Upper lobe of left lung (tissue), 6 donors: ENCODE results near the gene MAPKBP1. TPM values are rescaled to one million over a fixed set of nuclear protein-coding genes. Genes with fewer than 3 reads are reported as not detected.

Experiments
- ATAC-seq, 2 donors: fragments of 200-7000 bp; cut with Tn5 transposase; one replicate each; pipeline ENCODE4 v1.9.1; 2022; ENCODE audit warnings: mild to moderate bottlenecking in 2 of 2, moderate library complexity in 2 of 2; ENCODE audit not compliant: low FRiP score in 2 of 2
- DNase-seq, 2 donors: peaks; one replicate each; pipeline ENCODE4 v3.0.0-alpha.2; 2019 to 2020
- H3K27ac ChIP-seq, 4 donors: fragments of 200-600 bp; sonication (generic); one replicate each; pipeline ENCODE4 v1.5.1; 2016 to 2019
- H3K27me3 ChIP-seq, 4 donors: fragments of 200-600 bp; sonication (generic); one replicate each; pipeline ENCODE4 v1.5.1; 2017 to 2019
- H3K36me3 ChIP-seq, 4 donors: fragments of 200-600 bp; sonication (generic); one replicate each; pipeline ENCODE4 v1.5.1; 2016 to 2019
- H3K4me1 ChIP-seq, 4 donors: fragments of 200-600 bp; sonication (generic); one replicate each; pipeline ENCODE4 v1.5.1; 2018 to 2019
- H3K4me3 ChIP-seq, 4 donors: fragments of 200-600 bp; sonication (generic); one replicate each; pipeline ENCODE4 v1.5.1; 2017 to 2019; ENCODE audit warnings: mild to moderate bottlenecking in 2 of 4, moderate library complexity in 1 of 4
- H3K9me3 ChIP-seq, 4 donors: fragments of 200-600 bp; sonication (generic); one replicate each; pipeline ENCODE4 v1.5.1; 2018 to 2019
- EP300 ChIP-seq, 4 donors: sonication (generic); formaldehyde crosslinking; IDR thresholded peaks; one replicate each; pipeline ENCODE4 v1.5.1; 2017; ENCODE audit warnings: antibody characterized with exemption in 4 of 4, control low read depth in 2 of 4
- POLR2A ChIP-seq, 4 donors: fragments of 450-650 bp; IDR thresholded peaks; one replicate each; pipeline ENCODE4 v1.5.1; 2016 to 2017; ENCODE audit warnings: antibody characterized with exemption in 4 of 4, mild to moderate bottlenecking in 2 of 4
- POLR2AphosphoS5 ChIP-seq, 2 donors: sonication (generic); formaldehyde crosslinking; IDR thresholded peaks; one replicate each; pipeline ENCODE4 v1.5.1; 2017; ENCODE audit warnings: antibody characterized with exemption in 2 of 2
- WGBS, 2 donors: methylation state at CpG; one replicate each; pipeline ENCODE4 v1.1.5; 2017 to 2018; 5-methylcytosine and 5-hydroxymethylcytosine counted together
- total RNA-seq, 6 donors: library from RNA; depleted of rRNA in 4 of 6; stranded (reverse); fragments of >200 nt in 4 of 6; gene quantifications; one replicate each; pipeline versions ENCODE4 v1.1.0 to v1.2.1, GENCODE V29; 2016 to 2021
- TF ChIP-seq, protein P1 (sequence below), 6 experiments: fragments of 450-650 bp in 4 of 6; fragments of 200-600 bp in 2 of 6; sonication (generic) in 2 of 6; IDR thresholded peaks; one replicate each; pipeline ENCODE4 v1.5.1; 2016 to 2019; ENCODE audit warnings: antibody characterized with exemption in 6 of 6
- donor health status: DM: no; HTN: no; CAD: no; lungs with moderate emphysema.
- donor health status: DM: no; HTN: yes; CAD: no; lungs with severe emphysema.

MAPKBP1 gene
- total RNA-seq, 6 donors from 2014 or later, result 12.8 to 83.8 (median 26.8) TPM

DNA sequence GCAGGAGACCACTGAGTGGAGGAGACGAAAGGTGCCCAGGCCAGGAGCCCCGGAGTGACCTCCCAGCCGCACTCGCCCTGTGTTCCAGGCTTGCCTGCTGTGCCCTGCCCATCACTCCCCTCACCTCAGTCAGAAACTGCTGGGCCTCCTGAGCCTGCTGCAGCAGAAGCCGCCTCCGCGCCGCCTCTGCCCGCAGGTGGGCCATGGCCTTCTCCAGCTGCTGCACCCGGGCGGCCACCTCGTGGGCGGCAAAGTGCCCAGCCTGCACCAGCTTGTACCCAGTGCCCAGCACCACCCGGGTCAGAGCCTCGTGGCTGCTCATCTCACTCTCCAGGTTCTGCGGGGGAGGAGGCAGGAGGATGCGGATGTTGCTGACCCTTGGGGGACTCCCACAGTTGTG lies 82.0 kb downstream of the MAPKBP1 start:
- no peaks in the 10 kb centered on the region for H3K27me3 ChIP-seq
- H3K9me3 ChIP-seq, result no peaks in the 10 kb centered on the region
- WGBS, 2 donors, result 85 to 91% methylated on average over 2 to 17 of the region's 17 CpGs
- H3K4me1 ChIP-seq, result peaks cover 0 to 25% (median 13%) of the 10 kb centered on the region in 4 donors
- H3K4me3 ChIP-seq, result no peak overlapping the region
- TF ChIP-seq POLR2AphosphoS5 (IDR thresholded peaks at IDR 0.05), result no peak
- TF ChIP-seq EP300 (IDR thresholded peaks at IDR 0.05), result no peak
- no peak for TF ChIP-seq POLR2A (IDR thresholded peaks at IDR 0.05)
- TF ChIP-seq, protein P1, sequence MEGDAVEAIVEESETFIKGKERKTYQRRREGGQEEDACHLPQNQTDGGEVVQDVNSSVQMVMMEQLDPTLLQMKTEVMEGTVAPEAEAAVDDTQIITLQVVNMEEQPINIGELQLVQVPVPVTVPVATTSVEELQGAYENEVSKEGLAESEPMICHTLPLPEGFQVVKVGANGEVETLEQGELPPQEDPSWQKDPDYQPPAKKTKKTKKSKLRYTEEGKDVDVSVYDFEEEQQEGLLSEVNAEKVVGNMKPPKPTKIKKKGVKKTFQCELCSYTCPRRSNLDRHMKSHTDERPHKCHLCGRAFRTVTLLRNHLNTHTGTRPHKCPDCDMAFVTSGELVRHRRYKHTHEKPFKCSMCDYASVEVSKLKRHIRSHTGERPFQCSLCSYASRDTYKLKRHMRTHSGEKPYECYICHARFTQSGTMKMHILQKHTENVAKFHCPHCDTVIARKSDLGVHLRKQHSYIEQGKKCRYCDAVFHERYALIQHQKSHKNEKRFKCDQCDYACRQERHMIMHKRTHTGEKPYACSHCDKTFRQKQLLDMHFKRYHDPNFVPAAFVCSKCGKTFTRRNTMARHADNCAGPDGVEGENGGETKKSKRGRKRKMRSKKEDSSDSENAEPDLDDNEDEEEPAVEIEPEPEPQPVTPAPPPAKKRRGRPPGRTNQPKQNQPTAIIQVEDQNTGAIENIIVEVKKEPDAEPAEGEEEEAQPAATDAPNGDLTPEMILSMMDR (IDR thresholded peaks at IDR 0.05), result no peak
- no peak for ATAC-seq
- H3K36me3 ChIP-seq, result no peaks in the 10 kb centered on the region
- H3K27ac ChIP-seq, result no peak overlapping the region
- DNase-seq, result peak in 1 of 2 donors; percentile 79

DNA sequence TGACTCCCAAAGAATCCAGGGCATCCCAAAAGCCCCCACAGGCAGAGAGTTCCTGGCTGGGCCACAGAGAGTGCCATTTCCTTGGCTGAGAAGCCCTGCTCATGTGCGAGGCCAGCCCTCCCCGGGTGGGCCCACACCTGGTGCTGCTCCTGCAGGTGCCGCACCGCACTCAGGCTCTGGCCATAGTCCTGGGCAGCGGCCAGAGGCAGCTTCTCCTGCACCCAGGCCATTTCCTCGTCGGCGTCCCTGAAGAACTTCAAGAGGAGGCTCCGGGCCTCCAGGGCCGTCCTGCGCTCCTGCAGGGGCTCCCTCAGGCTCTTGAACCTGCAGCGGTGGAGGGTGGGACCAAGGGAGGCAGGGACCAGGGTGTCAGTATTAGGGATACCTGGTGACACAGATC lies 82.4 kb downstream of the MAPKBP1 start:
- 94 to 100% methylated on average over 1 to 9 of the region's 12 CpGs for WGBS, 2 donors
- no peak for TF ChIP-seq POLR2AphosphoS5 (IDR thresholded peaks at IDR 0.05)
- no peak for TF ChIP-seq POLR2A (IDR thresholded peaks at IDR 0.05)
- TF ChIP-seq, protein P1 (IDR thresholded peaks at IDR 0.05), result no peak
- TF ChIP-seq EP300 (IDR thresholded peaks at IDR 0.05), result no peak
- H3K4me1 ChIP-seq, result peaks cover 0 to 20% (median 11%) of the 10 kb centered on the region in 4 donors
- no peaks in the 10 kb centered on the region for H3K36me3 ChIP-seq
- H3K9me3 ChIP-seq, result no peaks in the 10 kb centered on the region
- H3K27ac ChIP-seq, result no peak overlapping the region
- no peak for ATAC-seq
- DNase-seq, result peak in 1 of 2 donors; percentile 62
- no peak overlapping the region for H3K4me3 ChIP-seq
- no peaks in the 10 kb centered on the region for H3K27me3 ChIP-seq

DNA sequence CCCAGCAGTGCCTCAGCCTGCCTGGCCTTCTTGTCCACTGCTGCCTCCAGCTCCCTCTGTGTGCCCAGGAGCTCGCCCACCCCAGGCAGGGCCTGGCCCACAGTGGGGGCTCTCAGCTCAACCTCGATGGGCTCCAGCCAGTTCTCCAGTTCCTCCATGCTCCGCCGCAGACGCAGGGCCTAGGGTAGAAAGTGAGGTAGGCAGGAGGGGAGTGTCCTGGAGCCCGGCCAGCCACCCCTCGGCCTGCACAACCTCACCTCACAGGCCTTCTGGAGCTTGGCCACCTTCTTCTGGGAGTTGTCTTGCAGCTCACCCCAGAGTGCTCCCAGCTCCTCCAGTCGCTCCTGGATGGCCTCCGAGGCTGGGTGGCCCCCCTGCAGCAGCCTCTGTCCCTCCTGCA lies 83.0 kb downstream of the MAPKBP1 start:
- Histone ChIP-seq H3K36me3 (no peaks in the 10 kb centered on the region), H3K27me3 (no peaks in the 10 kb centered on the region), H3K4me3 (no peak overlapping the region), H3K9me3 (no peaks in the 10 kb centered on the region), H3K4me1 (peaks cover 0 to 14% (median 8%) of the 10 kb centered on the region in 4 donors), H3K27ac (no peak overlapping the region)
- TF ChIP-seq EP300 (IDR thresholded peaks at IDR 0.05) (no peak), POLR2AphosphoS5 (IDR thresholded peaks at IDR 0.05) (no peak), POLR2A (IDR thresholded peaks at IDR 0.05) (no peak)
- TF ChIP-seq, protein P1 (IDR thresholded peaks at IDR 0.05), result no peak
- 89 to 91% methylated on average over 7 to 9 of the region's 9 CpGs for whole genome bisulfite sequencing, 2 donors
- peak in 1 of 2 donors; percentile 76 for DNase-seq
- no peak for ATAC-seq

DNA sequence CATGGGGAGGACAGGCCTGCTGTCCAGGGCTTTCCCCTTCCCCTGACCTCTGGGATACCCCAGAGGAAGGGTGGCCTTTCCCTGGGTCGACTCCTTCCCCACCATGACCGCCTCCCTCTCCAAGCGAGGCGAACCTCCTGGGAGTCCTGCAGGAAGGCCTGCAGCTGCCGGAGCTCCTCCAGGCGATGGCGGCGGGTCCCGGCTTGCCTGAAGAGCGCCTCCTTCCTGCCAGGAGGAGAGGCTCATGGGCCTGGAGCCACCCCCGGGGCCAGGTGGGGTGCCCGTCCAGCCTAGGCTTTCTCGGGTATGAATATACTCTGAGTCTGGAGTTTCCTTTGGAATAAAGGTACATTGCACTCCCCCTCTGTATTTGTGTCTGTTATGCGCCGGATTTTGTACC lies 84.5 kb downstream of the MAPKBP1 start:
- TF ChIP-seq, protein P1 (IDR thresholded peaks at IDR 0.05), result no peak
- TF ChIP-seq POLR2AphosphoS5 (IDR thresholded peaks at IDR 0.05) (no peak), EP300 (IDR thresholded peaks at IDR 0.05) (no peak), POLR2A (IDR thresholded peaks at IDR 0.05) (no peak)
- no peaks in the 10 kb centered on the region for H3K27me3 ChIP-seq
- peaks cover 0 to 6% (median 2%) of the 10 kb centered on the region in 4 donors for H3K4me1 ChIP-seq
- WGBS, 2 donors, result 97% methylated on average over 4 to 14 of the region's 15 CpGs
- H3K9me3 ChIP-seq, result no peaks in the 10 kb centered on the region
- H3K27ac ChIP-seq, result no peak overlapping the region
- H3K36me3 ChIP-seq, result no peaks in the 10 kb centered on the region
- DNase-seq (peak in 1 of 2 donors; percentile 55), ATAC-seq (no peak)
- no peak overlapping the region for H3K4me3 ChIP-seq
